GM21360 (cell line): Measurements from ENCODE around the gene PAM16.

Source experiments
- ATAC-seq: cut with Tn5 transposase; IDR thresholded peaks from one replicate; pipeline ENCODE4 v1.9.1; 2021; ENCODE audit warnings: mild to moderate bottlenecking, moderate library complexity; ENCODE audit not compliant: unreplicated experiment

The PAM16 gene

GRCh38 chr16:4321286-4322120 is 29.6 kb downstream of the PAM16 start:
- no peak for ATAC-seq

GRCh38 chr16:4320571-4321137 is 30.5 kb downstream of the PAM16 start:
- no peak for ATAC-seq

- ATAC-seq = no peak
Measured at GRCh38 chr16:4319454-4320421, 31.4 kb downstream of the PAM16 start.

- ATAC-seq = no peak
Measured at GRCh38 chr16:4318967-4319366, 32.2 kb downstream of the PAM16 start.

- ATAC-seq = no peak
Measured at GRCh38 chr16:4318451-4318910, 32.6 kb downstream of the PAM16 start.

- no peak for ATAC-seq
Measured at GRCh38 chr16:4317532-4318450, 33.3 kb downstream of the PAM16 start.

GRCh38 chr16:4316864-4317531 is 34.1 kb downstream of the PAM16 start:
- no peak for ATAC-seq

- ATAC-seq = no peak
Measured at GRCh38 chr16:4316108-4316863, 34.8 kb downstream of the PAM16 start.

GRCh38 chr16:4315186-4316107 is 35.7 kb downstream of the PAM16 start, which contains the start of gene GLIS2:
GLIS2 (plus strand) TSS chr16:4316067; CDS start chr16:4332281, 16,214 bp downstream.
- ATAC-seq = no peak

- ATAC-seq = no peak
Measured at GRCh38 chr16:4314532-4315185, 36.5 kb downstream of the PAM16 start.

GRCh38 chr16:4313563-4314531 is 37.3 kb downstream of the PAM16 start:
- no peak for ATAC-seq

- ATAC-seq = no peak
Measured at GRCh38 chr16:4309833-4310266, 41.3 kb downstream of the PAM16 start.

GRCh38 chr16:4309102-4309832 is 41.9 kb downstream of the PAM16 start:
- ATAC-seq = no peak

- ATAC-seq = peak; percentile 85
Measured at GRCh38 chr16:4307215-4308037, 43.7 kb downstream of the PAM16 start.
